BE2C (cell line): ENCODE results near the gene HOXC11.

Source experiments
- DNase-seq: peaks from one replicate; pipeline ENCODE4 v3.0.0-alpha.2; 2020
- H3K27me3 ChIP-seq: fragments of 250-450 bp; sonication (Bioruptor Pico); 2 replicates; pipeline ENCODE4 v1.5.1; 2020; ENCODE audit warnings: mild to moderate bottlenecking
- H3K36me3 ChIP-seq: fragments of 250-450 bp; sonication (Bioruptor Pico); 2 replicates; pipeline ENCODE4 v1.5.1; 2020; ENCODE audit warnings: mild to moderate bottlenecking
- H3K4me1 ChIP-seq: fragments of 250-450 bp; sonication (Bioruptor Pico); 2 replicates; pipeline ENCODE4 v1.5.1; 2020
- H3K4me3 ChIP-seq: 2 replicates; pipeline ENCODE4 v1.5.1; 2011; ENCODE audit warnings: low read depth, low read length
- H3K9me3 ChIP-seq: fragments of 250-450 bp; sonication (Bioruptor Pico); 2 replicates; pipeline ENCODE4 v1.5.1; 2020
- CTCF ChIP-seq: IDR thresholded peaks from 2 replicates; pipeline ENCODE4 v1.5.1; 2012; ENCODE audit warnings: mild to moderate bottlenecking, low read depth, low read length

HOXC11 gene

GRCh38 chr12:54017878-54018467, 45.0 kb downstream of the HOXC11 start:
- no peaks in the 10 kb centered on the region for H3K36me3 ChIP-seq
- peaks cover 27% of the 10 kb centered on the region for H3K4me1 ChIP-seq
- no peaks in the 10 kb centered on the region for H3K27me3 ChIP-seq
- TF ChIP-seq CTCF, result no peak
- H3K4me3 ChIP-seq, result peak overlapping the region; percentile 80
- no peaks in the 10 kb centered on the region for H3K9me3 ChIP-seq
- DNase-seq, result peak; percentile 99

- H3K9me3 ChIP-seq, result no peaks in the 10 kb centered on the region
- H3K4me1 ChIP-seq, result peaks cover 29% of the 10 kb centered on the region
- H3K4me3 ChIP-seq, result peak overlapping the region; percentile 80
- peak; percentile 69 for DNase-seq
- TF ChIP-seq CTCF, result no peak
- no peaks in the 10 kb centered on the region for H3K36me3 ChIP-seq
- no peaks in the 10 kb centered on the region for H3K27me3 ChIP-seq
Observed at GRCh38 chr12:54018468-54018984, 45.6 kb downstream of the HOXC11 start.

- no peaks in the 10 kb centered on the region for H3K9me3 ChIP-seq
- no peaks in the 10 kb centered on the region for H3K36me3 ChIP-seq
- H3K4me3 ChIP-seq, result peak overlapping the region; percentile 80
- H3K4me1 ChIP-seq, result peaks cover 36% of the 10 kb centered on the region
- no peak for TF ChIP-seq CTCF
- H3K27me3 ChIP-seq, result no peaks in the 10 kb centered on the region
- DNase-seq, result no peak
Observed at GRCh38 chr12:54019091-54019811, 46.3 kb downstream of the HOXC11 start.

- peak; percentile 54 for DNase-seq
- Histone ChIP-seq H3K36me3 (no peaks in the 10 kb centered on the region), H3K4me1 (peaks cover 36% of the 10 kb centered on the region), H3K27me3 (no peaks in the 10 kb centered on the region), H3K9me3 (no peaks in the 10 kb centered on the region), H3K4me3 (peak overlapping the region; percentile 80)
- no peak for TF ChIP-seq CTCF
Observed at GRCh38 chr12:54019924-54020590, 47.1 kb downstream of the HOXC11 start.

GRCh38 chr12:54020591-54021405, 47.9 kb downstream of the HOXC11 start:
- Histone ChIP-seq H3K36me3 (no peaks in the 10 kb centered on the region), H3K4me1 (peaks cover 35% of the 10 kb centered on the region), H3K9me3 (no peaks in the 10 kb centered on the region), H3K27me3 (no peaks in the 10 kb centered on the region), H3K4me3 (peak overlapping the region; percentile 80)
- TF ChIP-seq CTCF, result no peak
- DNase-seq, result no peak
